ENCODE results near the gene FANK1. TPM values are rescaled to one million over a fixed set of nuclear protein-coding genes. Genes with fewer than 3 reads are reported as not detected.

FANK1 gene
- total RNA-seq, 1 donor from 2014 or later: 11.0 TPM

GRCh38 chr10:126027692-126028091 lies 131.3 kb downstream of the FANK1 start:
- Mint-ChIP-seq H3K9me3 (peaks cover 60% of the 10 kb centered on the region), H3K27ac (no peak overlapping the region), H3K36me3 (peaks cover 11% of the 10 kb centered on the region), H3K4me1 (no peaks in the 10 kb centered on the region), H3K27me3 (ENCODE audit: low read depth) (no peaks in the 10 kb centered on the region), H3K4me3 (no peak overlapping the region)
- DNase-seq (ENCODE audit: low spot score in 2 of 2, unreplicated experiment in 2 of 2): no peak
- TF ChIP-seq CTCF (IDR thresholded peaks at IDR 0.05; ENCODE audit: unreplicated experiment): no peak

GRCh38 chr10:126029999-126030398 lies 133.6 kb downstream of the FANK1 start:
- H3K27ac Mint-ChIP-seq: no peak overlapping the region
- TF ChIP-seq CTCF (IDR thresholded peaks at IDR 0.05; ENCODE audit: unreplicated experiment): no peak
- H3K4me3 Mint-ChIP-seq: no peak overlapping the region
- peaks cover 61% of the 10 kb centered on the region for H3K9me3 Mint-ChIP-seq
- peaks cover 18% of the 10 kb centered on the region for H3K36me3 Mint-ChIP-seq
- no peaks in the 10 kb centered on the region for H3K4me1 Mint-ChIP-seq
- no peak for DNase-seq (ENCODE audit: low spot score in 2 of 2, unreplicated experiment in 2 of 2)
- H3K27me3 Mint-ChIP-seq (ENCODE audit: low read depth): no peaks in the 10 kb centered on the region

GRCh38 chr10:126034586-126034985 lies 138.2 kb downstream of the FANK1 start:
- Mint-ChIP-seq H3K4me3 (no peak overlapping the region), H3K36me3 (peaks cover 7% of the 10 kb centered on the region), H3K27ac (no peak overlapping the region), H3K9me3 (peaks cover 23% of the 10 kb centered on the region), H3K27me3 (ENCODE audit: low read depth) (no peaks in the 10 kb centered on the region), H3K4me1 (no peaks in the 10 kb centered on the region)
- DNase-seq (ENCODE audit: low spot score in 2 of 2, unreplicated experiment in 2 of 2): no peak
- TF ChIP-seq CTCF (IDR thresholded peaks at IDR 0.05; ENCODE audit: unreplicated experiment): no peak

- Mint-ChIP-seq H3K27me3 (ENCODE audit: low read depth) (no peaks in the 10 kb centered on the region), H3K27ac (no peak overlapping the region), H3K36me3 (peaks cover 7% of the 10 kb centered on the region), H3K4me3 (no peak overlapping the region), H3K9me3 (peaks cover 17% of the 10 kb centered on the region), H3K4me1 (peaks cover 2% of the 10 kb centered on the region)
- no peak for TF ChIP-seq CTCF (IDR thresholded peaks at IDR 0.05; ENCODE audit: unreplicated experiment)
- no peak for DNase-seq (ENCODE audit: low spot score in 2 of 2, unreplicated experiment in 2 of 2)
These were observed 140.2 kb downstream of the FANK1 start for GRCh38 chr10:126036515-126036914.

- Mint-ChIP-seq H3K4me3 (no peak overlapping the region), H3K4me1 (peaks cover 12% of the 10 kb centered on the region), H3K9me3 (peaks cover 17% of the 10 kb centered on the region), H3K36me3 (peaks cover 7% of the 10 kb centered on the region), H3K27me3 (ENCODE audit: low read depth) (no peaks in the 10 kb centered on the region), H3K27ac (no peak overlapping the region)
- no peak for DNase-seq (ENCODE audit: low spot score in 2 of 2, unreplicated experiment in 2 of 2)
- TF ChIP-seq CTCF (IDR thresholded peaks at IDR 0.05; ENCODE audit: unreplicated experiment): no peak
These were observed 141.6 kb downstream of the FANK1 start for GRCh38 chr10:126037946-126038345.

GRCh38 chr10:126041117-126041516 lies 144.8 kb downstream of the FANK1 start:
- DNase-seq (ENCODE audit: low spot score in 2 of 2, unreplicated experiment in 2 of 2): no peak
- H3K9me3 Mint-ChIP-seq: no peaks in the 10 kb centered on the region

More at GRCh38 chr10:126041117-126041516, 144.8 kb downstream of the FANK1 start:
- Mint-ChIP-seq H3K27ac (no peak overlapping the region), H3K4me1 (peaks cover 22% of the 10 kb centered on the region), H3K27me3 (ENCODE audit: low read depth) (no peaks in the 10 kb centered on the region), H3K36me3 (no peaks in the 10 kb centered on the region), H3K4me3 (no peak overlapping the region)
- TF ChIP-seq CTCF (IDR thresholded peaks at IDR 0.05; ENCODE audit: unreplicated experiment): no peak

Data from mesothelial cell of epicardium (in vitro differentiated cells).